PC-3 (cell line): ENCODE data around the gene ERICH4. TPM values are rescaled to one million over a fixed set of nuclear protein-coding genes. Genes with fewer than 3 reads are reported as not detected.

ENCODE experiments used
- ATAC-seq: fragments of 200-7000 bp; cut with Tn5 transposase; 2 replicates; pipeline ENCODE4 v1.9.1; 2020; ENCODE audit warnings: mild to moderate bottlenecking, moderate library complexity
- BruUV-seq: library from RNA; stranded (reverse); fragments of 400-500 nt; replicated peaks from 2 replicates; lab custom pipeline; 2021; lab: Mats Ljungman, UMichigan
- CTCF ChIA-PET: fragments of 300-600 bp; sonication (Branson Sonifier 250); formaldehyde crosslinking; loops from one replicate; lab custom pipeline; 2022; ENCODE audit warnings: antibody characterized with exemption; lab: Charles Lee
- POLR2A ChIA-PET: fragments of 300-600 bp; sonication (Branson Sonifier 250); formaldehyde crosslinking; loops from one replicate; lab custom pipeline; 2022; ENCODE audit warnings: antibody characterized with exemption; ENCODE audit not compliant: unreplicated experiment; lab: Charles Lee
- DNase-seq: peaks from one replicate; pipeline ENCODE4 v3.0.0-alpha.2; 2015
- H2AFZ ChIP-seq: fragments of 300-600 bp; sonication (generic); 2 replicates; pipeline ENCODE4 v1.6.0; 2016; ENCODE audit warnings: antibody characterized with exemption, low read length
- H3F3A ChIP-seq: fragments of 300-600 bp; sonication (generic); one replicate; pipeline ENCODE4 v1.6.0; 2017; ENCODE audit warnings: antibody characterized with exemption, low read length, control low read depth, mild to moderate bottlenecking; ENCODE audit not compliant: unreplicated experiment
- H3K27ac ChIP-seq: fragments of 300-600 bp; sonication (generic); 2 replicates; pipeline ENCODE4 v1.5.1; 2016; ENCODE audit warnings: mild to moderate bottlenecking, low read length
- H3K27me3 ChIP-seq: fragments of 300-600 bp; sonication (generic); 2 replicates; pipeline ENCODE4 v1.6.1; 2016; ENCODE audit warnings: low read length, mixed read lengths
- H3K36me3 ChIP-seq: fragments of 300-600 bp; sonication (generic); 2 replicates; pipeline ENCODE4 v1.6.1; 2016; ENCODE audit warnings: low read depth, mixed run types, low read length, mixed read lengths
- H3K4me1 ChIP-seq: fragments of 300-600 bp; sonication (generic); 2 replicates; pipeline ENCODE4 v1.5.1; 2016; ENCODE audit warnings: low read length; ENCODE audit not compliant: insufficient read depth
- H3K4me2 ChIP-seq: fragments of 300-600 bp; sonication (generic); 2 replicates; pipeline ENCODE4 v1.6.0; 2016; ENCODE audit warnings: low read length
- H3K4me3 ChIP-seq: fragments of 300-600 bp; sonication (generic); 2 replicates; pipeline ENCODE4 v1.5.1; 2016; ENCODE audit warnings: mild to moderate bottlenecking, low read length, mixed read lengths
- H3K79me2 ChIP-seq: fragments of 300-600 bp; sonication (generic); 2 replicates; pipeline ENCODE4 v1.6.1; 2017; ENCODE audit warnings: low read length, mixed read lengths
- H3K9ac ChIP-seq: fragments of 300-600 bp; sonication (generic); 2 replicates; pipeline ENCODE4 v1.6.0; 2016; ENCODE audit warnings: mild to moderate bottlenecking, low read length
- H3K9me2 ChIP-seq: fragments of 300-600 bp; sonication (generic); replicated peaks from 2 replicates; pipeline ENCODE4 v1.6.1; 2016; ENCODE audit warnings: mixed run types, low read length, mixed read lengths
- H3K9me3 ChIP-seq: fragments of 300-600 bp; sonication (generic); 2 replicates; pipeline ENCODE4 v1.6.1; 2016; ENCODE audit warnings: low read length, mixed read lengths
- H4K20me1 ChIP-seq: fragments of 300-600 bp; sonication (generic); 2 replicates; pipeline ENCODE4 v1.6.1; 2016; ENCODE audit warnings: low read length, mixed read lengths
- CTCF ChIP-seq: fragments of 300-600 bp; sonication (generic); conservative IDR thresholded peaks from 2 replicates; pipeline ENCODE4 v1.5.1; 2017; ENCODE audit warnings: antibody characterized with exemption, low read depth, mild to moderate bottlenecking, low read length
- EZH2 ChIP-seq: fragments of 300-600 bp; sonication (generic); IDR thresholded peaks from one replicate; pipeline ENCODE4 v1.6.1; 2017; ENCODE audit warnings: antibody characterized with exemption, mild to moderate bottlenecking, low read length; ENCODE audit not compliant: unreplicated experiment
- EZH2phosphoT487 ChIP-seq: fragments of 300-600 bp; sonication (generic); IDR thresholded peaks from 2 replicates; pipeline ENCODE4 v1.6.1; 2018; ENCODE audit warnings: mild to moderate bottlenecking, antibody characterized with exemption, low read length, borderline replicate concordance
- intact Hi-C: fragments of 100-400 bp; cut with micrococcal nuclease; formaldehyde crosslinking; loops from 2 replicates; pipeline ENCODE4 v1.9.0; 2023
- total RNA-seq: library from RNA; depleted of rRNA; stranded (reverse); fragments of >200 nt; gene quantifications from 2 replicates; pipeline ENCODE4 v1.2.3, GENCODE V29; 2014; rRNA removed

ERICH4 gene
- total RNA-seq, 1 experiment from 2014 or later = not detected

GRCh38 chr19:41492843-41493242 is 49.9 kb downstream of the ERICH4 start:
- H2AFZ ChIP-seq = no peak overlapping the region
- DNase-seq = no peak
- H4K20me1 ChIP-seq = no peaks in the 10 kb centered on the region
- no peak overlapping the region for H3K9ac ChIP-seq
- ATAC-seq = no peak
- ChIA-PET CTCF (no interaction called here), POLR2A (no interaction called here)
- peaks cover 11% of the 10 kb centered on the region; the same call in 1 of the 2 replicates for H3K27me3 ChIP-seq
- H3K4me1 ChIP-seq = no peaks in the 10 kb centered on the region
- BruUV-seq = no TSS peak
- no peak overlapping the region for H3K4me3 ChIP-seq
- no peaks in the 10 kb centered on the region for H3K9me3 ChIP-seq
- no peak for TF ChIP-seq CTCF
- TF ChIP-seq EZH2 = no peak
- TF ChIP-seq EZH2phosphoT487 = no peak
- no peaks in the 10 kb centered on the region for H3F3A ChIP-seq
- no peak overlapping the region for H3K27ac ChIP-seq
- H3K36me3 ChIP-seq = no peaks in the 10 kb centered on the region
- intact Hi-C loops = no loop called here
- H3K4me2 ChIP-seq = no peak overlapping the region
- H3K79me2 ChIP-seq = no peaks in the 10 kb centered on the region
- no peaks in the 10 kb centered on the region for H3K9me2 ChIP-seq

Other genes starting within 250 kb of the ERICH4 start
- 8.6 and 10.3 TPM in 2 replicates for gene CYP2S1, start 249.9 kb upstream of the ERICH4 start, total RNA-seq
- gene AXL, start 223.9 kb upstream of the ERICH4 start, total RNA-seq = 172 and 202 TPM in 2 replicates
- 158 and 198 TPM in 2 replicates for gene HNRNPUL1, start 178.8 kb upstream of the ERICH4 start, total RNA-seq
- gene CCDC97, start 133.0 kb upstream of the ERICH4 start, total RNA-seq = 18.3 and 18.4 TPM in 2 replicates
- 16.4 and 23.4 TPM in 2 replicates for gene TGFB1, start 89.2 kb upstream of the ERICH4 start, total RNA-seq
- gene B9D2, start 79.0 kb upstream of the ERICH4 start, total RNA-seq = 3.8 and 4.4 TPM in 2 replicates
- 2.4 and 3.6 TPM in 2 replicates for gene TMEM91, start 66.6 kb upstream of the ERICH4 start, total RNA-seq
- gene EXOSC5, start 45.8 kb upstream of the ERICH4 start, total RNA-seq = 40.8 and 41.5 TPM in 2 replicates
- 49.2 and 53.1 TPM in 2 replicates for gene BCKDHA, start 45.3 kb upstream of the ERICH4 start, total RNA-seq
- 2.3 TPM in 1 of 2 replicates, not detected in the other for gene B3GNT8, start 15.8 kb upstream of the ERICH4 start, total RNA-seq
- gene DMAC2, start 3.2 kb upstream of the ERICH4 start, total RNA-seq = 36.8 and 44.6 TPM in 2 replicates
- gene CEACAM21, start 133.0 kb downstream of the ERICH4 start, total RNA-seq = not detected in 2 replicates
- gene CEACAM4, start 183.9 kb downstream of the ERICH4 start, total RNA-seq = not detected in 2 replicates
- not detected in 2 replicates for gene CEACAM7, start 245.1 kb downstream of the ERICH4 start, total RNA-seq